KOPT-K1 (cell line): ENCODE results near the gene MUC6.

ENCODE experiments used
- H3K27ac ChIP-seq: fragments of 200-600 bp; sonication (generic); 2 replicates; pipeline ENCODE4 v1.5.1; 2016; ENCODE audit warnings: antibody characterized with exemption, mild to moderate bottlenecking, low read depth, low read length; ENCODE audit not compliant: poor library complexity, severe bottlenecking
- H3K36me3 ChIP-seq: fragments of 200-600 bp; sonication (generic); 2 replicates; pipeline ENCODE4 v1.5.1; 2017; ENCODE audit warnings: antibody characterized with exemption, mild to moderate bottlenecking, low read length, moderate library complexity; ENCODE audit not compliant: insufficient read depth
- H3K9me3 ChIP-seq: fragments of 200-600 bp; sonication (generic); 2 replicates; pipeline ENCODE4 v1.5.1; 2017; ENCODE audit warnings: antibody characterized with exemption, low read length, mild to moderate bottlenecking; ENCODE audit not compliant: insufficient read depth, poor library complexity, severe bottlenecking

Gene MUC6

GRCh38 chr11:1007279-1007678 is 29.2 kb downstream of the MUC6 start:
- no peak overlapping the region for H3K27ac ChIP-seq
- H3K9me3 ChIP-seq: no peaks in the 10 kb centered on the region
- peaks cover 65% of the 10 kb centered on the region for H3K36me3 ChIP-seq

- Histone ChIP-seq H3K27ac (no peak overlapping the region), H3K36me3 (peaks cover 67% of the 10 kb centered on the region), H3K9me3 (no peaks in the 10 kb centered on the region)
These were observed 29.8 kb downstream of the MUC6 start for GRCh38 chr11:1006762-1007161.

- Histone ChIP-seq H3K27ac (no peak overlapping the region), H3K36me3 (peaks cover 67% of the 10 kb centered on the region), H3K9me3 (no peaks in the 10 kb centered on the region)
These were observed 30.6 kb downstream of the MUC6 start for GRCh38 chr11:1005928-1006327.

GRCh38 chr11:1003159-1003558 is 33.4 kb downstream of the MUC6 start:
- H3K36me3 ChIP-seq: peaks cover 57% of the 10 kb centered on the region
- no peaks in the 10 kb centered on the region for H3K9me3 ChIP-seq
- H3K27ac ChIP-seq: no peak overlapping the region

GRCh38 chr11:1002406-1002984 is 34.0 kb downstream of the MUC6 start:
- Histone ChIP-seq H3K9me3 (no peaks in the 10 kb centered on the region), H3K27ac (no peak overlapping the region), H3K36me3 (peaks cover 57% of the 10 kb centered on the region)

- H3K36me3 ChIP-seq: peaks cover 63% of the 10 kb centered on the region
- no peak overlapping the region for H3K27ac ChIP-seq
- no peaks in the 10 kb centered on the region for H3K9me3 ChIP-seq
These were observed 34.7 kb downstream of the MUC6 start for GRCh38 chr11:1001617-1002405.

GRCh38 chr11:1000357-1001278 is 35.9 kb downstream of the MUC6 start:
- H3K27ac ChIP-seq: no peak overlapping the region
- H3K36me3 ChIP-seq: peaks cover 67% of the 10 kb centered on the region
- H3K9me3 ChIP-seq: no peaks in the 10 kb centered on the region

- no peak overlapping the region for H3K27ac ChIP-seq
- no peaks in the 10 kb centered on the region for H3K9me3 ChIP-seq
- H3K36me3 ChIP-seq: peaks cover 62% of the 10 kb centered on the region
These were observed 37.5 kb downstream of the MUC6 start for GRCh38 chr11:999009-999408.

GRCh38 chr11:997907-998306 is 38.6 kb downstream of the MUC6 start:
- Histone ChIP-seq H3K27ac (no peak overlapping the region), H3K36me3 (peaks cover 57% of the 10 kb centered on the region), H3K9me3 (no peaks in the 10 kb centered on the region)

GRCh38 chr11:996681-997080 is 39.8 kb downstream of the MUC6 start:
- Histone ChIP-seq H3K27ac (no peak overlapping the region), H3K9me3 (no peaks in the 10 kb centered on the region), H3K36me3 (peaks cover 53% of the 10 kb centered on the region)

- no peak overlapping the region for H3K27ac ChIP-seq
- peaks cover 45% of the 10 kb centered on the region for H3K36me3 ChIP-seq
- no peaks in the 10 kb centered on the region for H3K9me3 ChIP-seq
These were observed 40.6 kb downstream of the MUC6 start for GRCh38 chr11:995752-996420.

- Histone ChIP-seq H3K27ac (no peak overlapping the region), H3K9me3 (no peaks in the 10 kb centered on the region), H3K36me3 (peaks cover 40% of the 10 kb centered on the region)
These were observed 41.3 kb downstream of the MUC6 start for GRCh38 chr11:995044-995751.

GRCh38 chr11:993632-994167 is 42.8 kb downstream of the MUC6 start:
- H3K36me3 ChIP-seq: peaks cover 55% of the 10 kb centered on the region
- H3K27ac ChIP-seq: no peak overlapping the region
- H3K9me3 ChIP-seq: no peaks in the 10 kb centered on the region

GRCh38 chr11:992577-992976 is 43.9 kb downstream of the MUC6 start:
- no peaks in the 10 kb centered on the region for H3K9me3 ChIP-seq
- no peak overlapping the region for H3K27ac ChIP-seq
- H3K36me3 ChIP-seq: peaks cover 66% of the 10 kb centered on the region
